Measurements from ENCODE around the gene ADGRF1. TPM values are rescaled to one million over a fixed set of nuclear protein-coding genes. Genes with fewer than 3 reads are reported as not detected.
A peak's percentile ranks its signal among the peaks of the same experiment; 100 is the strongest.

The ADGRF1 gene
- total RNA-seq, 1 donor from 2014 or later = not detected

- Mint-ChIP-seq H3K27ac (ENCODE audit: unreplicated experiment) (no peak overlapping the region), H3K36me3 (ENCODE audit: low read depth, unreplicated experiment) (no peaks in the 10 kb centered on the region), H3K9me3 (ENCODE audit: unreplicated experiment) (no peaks in the 10 kb centered on the region), H3K4me3 (ENCODE audit: unreplicated experiment) (no peak overlapping the region), H3K4me1 (ENCODE audit: unreplicated experiment) (peaks cover 15% of the 10 kb centered on the region), H3K27me3 (ENCODE audit: unreplicated experiment) (peaks cover 2% of the 10 kb centered on the region)
- no peak for TF ChIP-seq CTCF (IDR thresholded peaks at IDR 0.05; ENCODE audit: unreplicated experiment)
- DNase-seq (ENCODE audit: low spot score) = no peak
These were observed 41.5 kb upstream of the ADGRF1 start for GRCh38 chr6:47083586-47084047.

- Mint-ChIP-seq H3K4me1 (ENCODE audit: unreplicated experiment) (peaks cover 6% of the 10 kb centered on the region), H3K27me3 (ENCODE audit: unreplicated experiment) (peaks cover 2% of the 10 kb centered on the region), H3K9me3 (ENCODE audit: unreplicated experiment) (no peaks in the 10 kb centered on the region), H3K27ac (ENCODE audit: unreplicated experiment) (no peak overlapping the region), H3K36me3 (ENCODE audit: low read depth, unreplicated experiment) (no peaks in the 10 kb centered on the region), H3K4me3 (ENCODE audit: unreplicated experiment) (no peak overlapping the region)
- no peak for DNase-seq (ENCODE audit: low spot score)
- no peak for TF ChIP-seq CTCF (IDR thresholded peaks at IDR 0.05; ENCODE audit: unreplicated experiment)
These were observed 38.0 kb upstream of the ADGRF1 start for GRCh38 chr6:47080083-47080596.

- H3K4me3 Mint-ChIP-seq (ENCODE audit: unreplicated experiment) = no peak overlapping the region
- H3K27ac Mint-ChIP-seq (ENCODE audit: unreplicated experiment) = no peak overlapping the region
- DNase-seq (ENCODE audit: low spot score) = no peak
- no peaks in the 10 kb centered on the region for H3K36me3 Mint-ChIP-seq (ENCODE audit: low read depth, unreplicated experiment)
- H3K4me1 Mint-ChIP-seq (ENCODE audit: unreplicated experiment) = peaks cover 6% of the 10 kb centered on the region
- no peaks in the 10 kb centered on the region for H3K9me3 Mint-ChIP-seq (ENCODE audit: unreplicated experiment)
- peak; percentile 17 for TF ChIP-seq CTCF (IDR thresholded peaks at IDR 0.05; ENCODE audit: unreplicated experiment)
- peaks cover 2% of the 10 kb centered on the region for H3K27me3 Mint-ChIP-seq (ENCODE audit: unreplicated experiment)
These were observed 37.5 kb upstream of the ADGRF1 start for GRCh38 chr6:47079638-47080037.

GRCh38 chr6:47078991-47079390 lies 36.9 kb upstream of the ADGRF1 start:
- Mint-ChIP-seq H3K27ac (ENCODE audit: unreplicated experiment) (no peak overlapping the region), H3K36me3 (ENCODE audit: low read depth, unreplicated experiment) (no peaks in the 10 kb centered on the region), H3K27me3 (ENCODE audit: unreplicated experiment) (peaks cover 2% of the 10 kb centered on the region), H3K4me1 (ENCODE audit: unreplicated experiment) (peaks cover 6% of the 10 kb centered on the region), H3K4me3 (ENCODE audit: unreplicated experiment) (no peak overlapping the region), H3K9me3 (ENCODE audit: unreplicated experiment) (no peaks in the 10 kb centered on the region)
- no peak for DNase-seq (ENCODE audit: low spot score)
- no peak for TF ChIP-seq CTCF (IDR thresholded peaks at IDR 0.05; ENCODE audit: unreplicated experiment)

GRCh38 chr6:47076422-47077344 lies 34.6 kb upstream of the ADGRF1 start:
- H3K27ac Mint-ChIP-seq (ENCODE audit: unreplicated experiment) = no peak overlapping the region
- no peaks in the 10 kb centered on the region for H3K4me1 Mint-ChIP-seq (ENCODE audit: unreplicated experiment)
- H3K36me3 Mint-ChIP-seq (ENCODE audit: low read depth, unreplicated experiment) = no peaks in the 10 kb centered on the region
- TF ChIP-seq CTCF (IDR thresholded peaks at IDR 0.05; ENCODE audit: unreplicated experiment) = no peak
- H3K27me3 Mint-ChIP-seq (ENCODE audit: unreplicated experiment) = peaks cover 2% of the 10 kb centered on the region
- H3K9me3 Mint-ChIP-seq (ENCODE audit: unreplicated experiment) = no peaks in the 10 kb centered on the region
- no peak for DNase-seq (ENCODE audit: low spot score)
- no peak overlapping the region for H3K4me3 Mint-ChIP-seq (ENCODE audit: unreplicated experiment)

Measured in endothelial cell (in vitro differentiated cells).